Esophagus muscularis mucosa (tissue), 3 donors: Measurements from ENCODE around the gene ATAD1.

ENCODE experiments used
- CTCF ChIP-seq, 3 experiments: fragments of 200-600 bp in 2 of 3; fragments of 450-650 bp in 1 of 3; sonication (generic) in 2 of 3; IDR thresholded peaks; one replicate each; pipeline ENCODE4 v1.5.1; 2017 to 2019; ENCODE audit warnings: antibody characterized with exemption in 3 of 3, mild to moderate bottlenecking in 2 of 3, moderate library complexity in 1 of 3
- POLR2AphosphoS5 ChIP-seq, 2 donors: sonication (generic); formaldehyde crosslinking; IDR thresholded peaks; one replicate each; pipeline ENCODE4 v1.6.1; 2017; ENCODE audit warnings: antibody characterized with exemption in 2 of 2

GRCh38 chr10:87724789-87725188 lies 93.2 kb downstream of the ATAD1 start:
- TF ChIP-seq CTCF (IDR thresholded peaks at IDR 0.05) (no peak), POLR2AphosphoS5 (IDR thresholded peaks at IDR 0.05) (no peak)
